22Rv1 (cell line): ENCODE results near the gene PLXNC1.

ENCODE experiments used
- CTCF ChIP-seq: fragments of 450-650 bp; IDR thresholded peaks from 2 replicates; pipeline ENCODE4 v1.5.1; 2017; ENCODE audit warnings: mild to moderate bottlenecking
- ZFX ChIP-seq: fragments of 450-650 bp; IDR thresholded peaks from 2 replicates; pipeline ENCODE4 v1.6.1; 2017; ENCODE audit warnings: antibody characterized with exemption, borderline replicate concordance

- TF ChIP-seq CTCF (no peak), ZFX (no peak)
Observed at GRCh38 chr12:94109160-94109559, 39.2 kb upstream of the PLXNC1 start.
